SK-N-SH (cell line): ENCODE data around the gene SLC6A20. TPM values are rescaled to one million over a fixed set of nuclear protein-coding genes. Genes with fewer than 3 reads are reported as not detected.
A peak's percentile ranks its signal among the peaks of the same experiment; 100 is the strongest.

Experiments
- CTCF ChIA-PET: fragments of 300-600, 350-600 bp; formaldehyde crosslinking; extraction: SDS; loops from one replicate; lab custom pipeline; 2021; lab: Yijun Ruan, JAX
- POLR2A ChIA-PET: fragments of 350-600 bp; sonication (Branson Sonifier 250); formaldehyde crosslinking; extraction: SDS; loops from one replicate; lab custom pipeline; 2020; ENCODE audit warnings: antibody characterized with exemption, inconsistent platforms; lab: Yijun Ruan, JAX
- DNase-seq: peaks from one replicate; pipeline ENCODE4 v3.0.0; 2012
- H2AFZ ChIP-seq: fragments of 200-600 bp; sonication (generic); 2 replicates; pipeline ENCODE4 v1.8.1; 2016; ENCODE audit warnings: antibody characterized with exemption, mild to moderate bottlenecking, low read depth
- H3F3A ChIP-seq: fragments of 200-600 bp; sonication (generic); replicated peaks from 2 replicates; pipeline ENCODE3; 2016; ENCODE audit warnings: antibody characterized with exemption, mild to moderate bottlenecking; ENCODE audit not compliant: insufficient read depth
- H3K27ac ChIP-seq, 2 experiments: fragments of 200-500 bp in 1 of 2; fragments of 200-600 bp in 1 of 2; sonication (Bioruptor generic) in 1 of 2; sonication (generic), shearing (Covaris generic) in 1 of 2; 2 replicates each; pipeline versions ENCODE4 v1.5.1 to v1.6.1; 2014 to 2016; ENCODE audit warnings: low read depth in 2 of 2, inconsistent platforms in 1 of 2, low read length in 1 of 2, mild to moderate bottlenecking in 1 of 2, mixed read lengths in 1 of 2
- H3K27me3 ChIP-seq: fragments of 200-600 bp; sonication (generic), shearing (Covaris generic); 2 replicates; pipeline ENCODE4 v1.6.1; 2016; ENCODE audit warnings: mixed run types; ENCODE audit not compliant: insufficient read depth
- H3K36me3 ChIP-seq, 2 experiments: fragments of 200-500 bp in 1 of 2; fragments of 200-600 bp in 1 of 2; sonication (Bioruptor generic) in 1 of 2; sonication (generic) in 1 of 2; replicated peaks in 1 of 2; 2 replicates each; pipeline versions ENCODE3 to v1.5.1; 2014 to 2016; ENCODE audit warnings: low read length in 1 of 2, mild to moderate bottlenecking in 1 of 2; ENCODE audit not compliant: insufficient read depth in 2 of 2, control insufficient read depth in 1 of 2
- H3K4me1 ChIP-seq, 2 experiments: fragments of 200-500 bp in 1 of 2; fragments of 200-600 bp in 1 of 2; sonication (Bioruptor generic) in 1 of 2; sonication (generic), shearing (Covaris generic) in 1 of 2; 2 replicates each; pipeline versions ENCODE4 v1.5.1 to v1.6.1; 2014 to 2016; ENCODE audit warnings: low read depth in 1 of 2, low read length in 1 of 2, mixed run types in 1 of 2; ENCODE audit not compliant: insufficient read depth in 2 of 2, control insufficient read depth in 1 of 2
- H3K4me2 ChIP-seq: fragments of 200-600 bp; sonication (generic), shearing (Covaris generic); 2 replicates; pipeline ENCODE4 v1.6.1; 2017; ENCODE audit warnings: mixed run types
- H3K4me3 ChIP-seq, 2 experiments: fragments of 200-500 bp in 1 of 2; fragments of 200-600 bp in 1 of 2; sonication (Bioruptor generic) in 1 of 2; sonication (generic), shearing (Covaris generic) in 1 of 2; 2 replicates each; pipeline versions ENCODE4 v1.5.1 to v1.8.1; 2014 to 2016; ENCODE audit warnings: low read depth in 2 of 2, inconsistent platforms in 1 of 2, low read length in 1 of 2, mild to moderate bottlenecking in 1 of 2, mixed read lengths in 1 of 2, moderate library complexity in 1 of 2
- H3K79me2 ChIP-seq: fragments of 200-600 bp; sonication (generic); 2 replicates; pipeline ENCODE4 v1.8.1; 2017; ENCODE audit warnings: mild to moderate bottlenecking; ENCODE audit not compliant: insufficient read depth
- H3K9ac ChIP-seq: fragments of 200-600 bp; sonication (generic); 2 replicates; pipeline ENCODE4 v1.6.1; 2017; ENCODE audit warnings: mixed run types
- H3K9me2 ChIP-seq: fragments of 200-600 bp; sonication (generic); 2 replicates; pipeline ENCODE4 v1.6.1; 2017; ENCODE audit warnings: mixed run types
- H3K9me3 ChIP-seq: fragments of 200-600 bp; sonication (generic); 2 replicates; pipeline ENCODE4 v1.6.1; 2017; ENCODE audit warnings: mixed run types, mild to moderate bottlenecking, moderate library complexity
- H4K20me1 ChIP-seq: fragments of 200-600 bp; sonication (generic); 2 replicates; pipeline ENCODE4 v1.6.1; 2017; ENCODE audit warnings: mild to moderate bottlenecking, mixed run types; ENCODE audit not compliant: insufficient read depth
- CHD2 ChIP-seq: fragments of 150-350 bp; IDR thresholded peaks from 2 replicates; pipeline ENCODE4 v1.6.1; 2018; ENCODE audit warnings: low read length; ENCODE audit not compliant: partially characterized antibody
- ELF1 ChIP-seq: IDR thresholded peaks from 2 replicates; pipeline ENCODE4 v1.4.0; 2012
- EZH2phosphoT487 ChIP-seq: fragments of 200-600 bp; sonication (generic); IDR thresholded peaks from 2 replicates; pipeline ENCODE4 v1.6.1; 2017; ENCODE audit warnings: low read depth, mixed run types, mild to moderate bottlenecking, antibody characterized with exemption, moderate library complexity, borderline replicate concordance
- FOXM1 ChIP-seq: IDR thresholded peaks from 2 replicates; pipeline ENCODE4 v1.4.0; 2012; ENCODE audit warnings: low read depth, mild to moderate bottlenecking
- GATA2 ChIP-seq: sonication (generic); formaldehyde crosslinking; IDR thresholded peaks from 2 replicates; pipeline ENCODE4 v1.5.0; 2020; ENCODE audit warnings: mild to moderate bottlenecking, missing genetic modification reagents
- NFIC ChIP-seq: IDR thresholded peaks from 2 replicates; pipeline ENCODE4 v1.4.0; 2012; ENCODE audit warnings: borderline replicate concordance
- RAD21 ChIP-seq: IDR thresholded peaks from 2 replicates; pipeline ENCODE4 v1.6.1; 2012; ENCODE audit warnings: mild to moderate bottlenecking, low read length
- RCOR1 ChIP-seq: fragments of 150-350 bp; IDR thresholded peaks from 2 replicates; pipeline ENCODE4 v1.6.1; 2017; ENCODE audit warnings: antibody characterized with exemption, low read length
- RFX5 ChIP-seq: IDR thresholded peaks from 2 replicates; pipeline ENCODE4 v1.6.1; 2012; ENCODE audit warnings: mild to moderate bottlenecking, improper control_type of control experiment, low read length
- TAF1 ChIP-seq: IDR thresholded peaks from 2 replicates; pipeline ENCODE4 v1.6.1; 2012; ENCODE audit warnings: low read depth, mild to moderate bottlenecking, low read length, moderate library complexity, borderline replicate concordance
- YY1 ChIP-seq: IDR thresholded peaks from 2 replicates; pipeline ENCODE4 v1.4.0; 2012; ENCODE audit warnings: low read depth, mild to moderate bottlenecking
- WGBS: methylation state at CpG from one replicate; pipeline ENCODE4 v1.1.6; 2017; ENCODE audit warnings: low lambda C conversion rate; 5-methylcytosine and 5-hydroxymethylcytosine counted together
- polyA plus RNA-seq, 3 experiments: library from polyadenylated mRNA; depleted of rRNA; stranded (reverse); fragments of >200 nt; gene quantifications; 2 replicates each; pipeline ENCODE4 v1.2.3, GENCODE V29; 2012
- TF ChIP-seq, protein P1 (sequence below): IDR thresholded peaks from 2 replicates; pipeline ENCODE4 v1.4.0; 2012; ENCODE audit warnings: low read depth, borderline replicate concordance
- TF ChIP-seq, protein P2 (sequence below): fragments of 200-600 bp; sonication (generic); IDR thresholded peaks from 2 replicates; pipeline ENCODE4 v1.6.1; 2017; ENCODE audit warnings: antibody characterized with exemption, mild to moderate bottlenecking, moderate library complexity
- TF ChIP-seq, protein P3 (sequence below): IDR thresholded peaks from 2 replicates; pipeline ENCODE4; 2012
- TF ChIP-seq, protein P4 (sequence below): IDR thresholded peaks from 2 replicates; pipeline ENCODE4 v1.4.0; 2012; ENCODE audit warnings: low read depth

The SLC6A20 gene
- polyA plus RNA-seq, 1 of the 3 experiments (the other 2 are of a cell fraction): not detected

DNA sequence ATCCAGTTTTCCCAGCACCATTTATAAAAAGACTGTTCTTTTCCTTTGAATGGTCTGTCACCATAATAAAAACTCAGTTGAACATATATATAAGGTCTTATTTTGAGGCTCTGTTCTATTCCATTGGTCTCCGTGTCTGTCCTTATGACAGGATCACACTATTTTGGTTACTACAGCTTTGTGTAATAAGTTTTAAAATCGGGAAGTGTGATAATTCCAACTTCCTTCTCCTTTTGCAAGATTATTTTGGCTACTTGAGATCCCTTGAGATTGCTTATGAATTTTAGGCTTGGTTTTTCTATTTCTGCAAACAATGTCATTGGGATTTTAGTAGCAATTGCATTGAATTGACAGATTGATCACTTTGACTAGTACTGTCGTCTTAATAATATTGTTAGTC is 71.4 kb downstream of the SLC6A20 start:
- Histone ChIP-seq H3K9ac (no peak overlapping the region), H3K36me3 (peaks cover 52 to 63% of the 10 kb centered on the region in 2 experiments), H3K9me3 (no peaks in the 10 kb centered on the region), H3K4me1 (peaks cover 0 to 4% of the 10 kb centered on the region in 2 experiments; a peak in 1 of 4 replicates), H2AFZ (no peak overlapping the region), H3K4me2 (no peak overlapping the region), H3F3A (no peaks in the 10 kb centered on the region), H3K9me2 (no peaks in the 10 kb centered on the region), H3K79me2 (peaks cover 9% of the 10 kb centered on the region; the same call in 1 of the 2 replicates), H3K4me3 (no peak overlapping the region), H3K27ac (no peak overlapping the region), H4K20me1 (no peaks in the 10 kb centered on the region), H3K27me3 (no peaks in the 10 kb centered on the region)
- 98% methylated on average over 3 of the region's 3 CpGs for WGBS
- POLR2A ChIA-PET: no interaction called here
- CTCF ChIA-PET: no interaction called here
- DNase-seq: no peak
- TF ChIP-seq RAD21: no peak
- TF ChIP-seq, protein P1, sequence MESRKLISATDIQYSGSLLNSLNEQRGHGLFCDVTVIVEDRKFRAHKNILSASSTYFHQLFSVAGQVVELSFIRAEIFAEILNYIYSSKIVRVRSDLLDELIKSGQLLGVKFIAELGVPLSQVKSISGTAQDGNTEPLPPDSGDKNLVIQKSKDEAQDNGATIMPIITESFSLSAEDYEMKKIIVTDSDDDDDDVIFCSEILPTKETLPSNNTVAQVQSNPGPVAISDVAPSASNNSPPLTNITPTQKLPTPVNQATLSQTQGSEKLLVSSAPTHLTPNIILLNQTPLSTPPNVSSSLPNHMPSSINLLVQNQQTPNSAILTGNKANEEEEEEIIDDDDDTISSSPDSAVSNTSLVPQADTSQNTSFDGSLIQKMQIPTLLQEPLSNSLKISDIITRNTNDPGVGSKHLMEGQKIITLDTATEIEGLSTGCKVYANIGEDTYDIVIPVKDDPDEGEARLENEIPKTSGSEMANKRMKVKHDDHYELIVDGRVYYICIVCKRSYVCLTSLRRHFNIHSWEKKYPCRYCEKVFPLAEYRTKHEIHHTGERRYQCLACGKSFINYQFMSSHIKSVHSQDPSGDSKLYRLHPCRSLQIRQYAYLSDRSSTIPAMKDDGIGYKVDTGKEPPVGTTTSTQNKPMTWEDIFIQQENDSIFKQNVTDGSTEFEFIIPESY: no peak
- no peak for TF ChIP-seq EZH2phosphoT487
- no peak for TF ChIP-seq RFX5
- TF ChIP-seq, protein P2, sequence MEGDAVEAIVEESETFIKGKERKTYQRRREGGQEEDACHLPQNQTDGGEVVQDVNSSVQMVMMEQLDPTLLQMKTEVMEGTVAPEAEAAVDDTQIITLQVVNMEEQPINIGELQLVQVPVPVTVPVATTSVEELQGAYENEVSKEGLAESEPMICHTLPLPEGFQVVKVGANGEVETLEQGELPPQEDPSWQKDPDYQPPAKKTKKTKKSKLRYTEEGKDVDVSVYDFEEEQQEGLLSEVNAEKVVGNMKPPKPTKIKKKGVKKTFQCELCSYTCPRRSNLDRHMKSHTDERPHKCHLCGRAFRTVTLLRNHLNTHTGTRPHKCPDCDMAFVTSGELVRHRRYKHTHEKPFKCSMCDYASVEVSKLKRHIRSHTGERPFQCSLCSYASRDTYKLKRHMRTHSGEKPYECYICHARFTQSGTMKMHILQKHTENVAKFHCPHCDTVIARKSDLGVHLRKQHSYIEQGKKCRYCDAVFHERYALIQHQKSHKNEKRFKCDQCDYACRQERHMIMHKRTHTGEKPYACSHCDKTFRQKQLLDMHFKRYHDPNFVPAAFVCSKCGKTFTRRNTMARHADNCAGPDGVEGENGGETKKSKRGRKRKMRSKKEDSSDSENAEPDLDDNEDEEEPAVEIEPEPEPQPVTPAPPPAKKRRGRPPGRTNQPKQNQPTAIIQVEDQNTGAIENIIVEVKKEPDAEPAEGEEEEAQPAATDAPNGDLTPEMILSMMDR: no peak
- TF ChIP-seq NFIC: no peak
- TF ChIP-seq, protein P3, sequence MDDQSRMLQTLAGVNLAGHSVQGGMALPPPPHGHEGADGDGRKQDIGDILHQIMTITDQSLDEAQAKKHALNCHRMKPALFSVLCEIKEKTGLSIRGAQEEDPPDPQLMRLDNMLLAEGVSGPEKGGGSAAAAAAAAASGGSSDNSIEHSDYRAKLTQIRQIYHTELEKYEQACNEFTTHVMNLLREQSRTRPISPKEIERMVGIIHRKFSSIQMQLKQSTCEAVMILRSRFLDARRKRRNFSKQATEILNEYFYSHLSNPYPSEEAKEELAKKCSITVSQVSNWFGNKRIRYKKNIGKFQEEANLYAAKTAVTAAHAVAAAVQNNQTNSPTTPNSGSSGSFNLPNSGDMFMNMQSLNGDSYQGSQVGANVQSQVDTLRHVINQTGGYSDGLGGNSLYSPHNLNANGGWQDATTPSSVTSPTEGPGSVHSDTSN: no peak

DNA sequence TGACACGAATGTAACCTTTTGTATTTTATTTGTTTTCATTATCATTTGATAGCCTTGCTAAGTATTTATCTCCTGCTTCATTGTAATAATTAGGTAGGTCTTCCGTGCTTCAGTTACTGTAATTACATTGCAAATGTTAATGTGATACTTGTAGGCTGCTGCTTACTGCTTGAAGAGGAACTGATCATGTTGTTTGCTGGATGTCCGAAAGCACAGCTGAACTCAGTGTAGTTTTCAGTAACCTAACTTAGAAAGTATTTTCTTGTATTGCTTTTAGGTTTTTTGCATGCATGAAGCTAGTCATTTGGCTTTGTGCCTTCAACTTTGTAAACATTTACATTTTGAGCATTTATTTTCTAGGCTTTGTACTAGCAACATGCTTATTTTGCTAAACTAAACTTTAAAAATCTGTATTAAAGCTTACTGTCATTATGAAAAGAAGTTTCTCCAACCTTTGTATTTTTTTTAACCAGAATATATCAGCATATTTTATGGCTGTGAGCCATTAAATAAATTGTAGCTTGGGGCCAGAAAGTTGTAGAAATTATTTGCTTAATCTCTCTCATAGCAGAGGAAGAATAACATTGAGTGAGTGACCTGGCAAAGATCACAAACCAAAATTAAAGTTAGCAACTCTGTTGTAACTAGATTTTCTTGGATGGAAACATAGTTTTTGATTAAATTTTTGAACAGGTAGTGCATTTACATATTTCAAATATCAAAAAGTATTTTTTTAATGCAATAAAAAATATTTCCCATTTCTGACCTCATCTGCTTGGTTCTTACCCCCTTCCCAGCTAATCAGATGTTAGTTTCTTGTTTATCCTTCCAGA is 76.5 kb downstream of the SLC6A20 start:
- no peak overlapping the region for H2AFZ ChIP-seq
- POLR2A ChIA-PET: no interaction called here
- no peaks in the 10 kb centered on the region for H3F3A ChIP-seq
- H3K4me3 ChIP-seq: no peak overlapping the region
- H3K9ac ChIP-seq: no peak overlapping the region
- peaks cover 50 to 63% of the 10 kb centered on the region in 2 experiments for H3K36me3 ChIP-seq
- DNase-seq: no peak
- peaks cover 0 to 4% of the 10 kb centered on the region in 2 experiments; a peak in 1 of 4 replicates for H3K4me1 ChIP-seq
- CTCF ChIA-PET: interaction anchor here (0.8 to 0.9 kb wide), 2 partner anchors 8 to 219 kb away, joined by 3 read pairs; no protein-coding TSS in a partner anchor
- H3K9me2 ChIP-seq: no peaks in the 10 kb centered on the region
- 92% methylated on average over 3 of the region's 3 CpGs for WGBS
- TF ChIP-seq CHD2: no peak
- TF ChIP-seq RCOR1: no peak
- no peak for TF ChIP-seq GATA2 (CRISPR knock-in tag)
- no peak for TF ChIP-seq FOXM1
- no peak for TF ChIP-seq ELF1
- TF ChIP-seq, protein P4, sequence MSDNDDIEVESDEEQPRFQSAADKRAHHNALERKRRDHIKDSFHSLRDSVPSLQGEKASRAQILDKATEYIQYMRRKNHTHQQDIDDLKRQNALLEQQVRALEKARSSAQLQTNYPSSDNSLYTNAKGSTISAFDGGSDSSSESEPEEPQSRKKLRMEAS: no peak
- TF ChIP-seq TAF1: no peak
- TF ChIP-seq YY1: no peak
- H3K4me2 ChIP-seq: no peak overlapping the region
- no peaks in the 10 kb centered on the region for H3K9me3 ChIP-seq
- H3K27ac ChIP-seq: peak overlapping the region in 1 of 2 experiments; percentile 45; a peak in 1 of 4 replicates
- no peaks in the 10 kb centered on the region for H3K27me3 ChIP-seq
- H4K20me1 ChIP-seq: no peaks in the 10 kb centered on the region
- no peaks in the 10 kb centered on the region for H3K79me2 ChIP-seq
